Embryonic facial prominence (tissue), 1 donor: ENCODE results near the gene CLASP2.
"Not testable (repeated sequence)": the region's sequence is repeated elsewhere in the genome, so short reads cannot be mapped to it uniquely, and the experiment has no call there.

ENCODE experiments used
- DNase-seq: peaks from one replicate; pipeline ENCODE4 v3.0.0-alpha.2; 2016; ENCODE audit errors: extremely low spot score

CLASP2 gene

GRCh38 chr3:33543601-33544000 lies 174.5 kb downstream of the CLASP2 start:
- no peak for DNase-seq

- no peak for DNase-seq
Measured at GRCh38 chr3:33541918-33542317, 176.1 kb downstream of the CLASP2 start.

GRCh38 chr3:33538678-33539339 lies 179.2 kb downstream of the CLASP2 start:
- DNase-seq: no peak

- no peak for DNase-seq
Measured at GRCh38 chr3:33537133-33537532, 180.9 kb downstream of the CLASP2 start.

- no peak for DNase-seq
Measured at GRCh38 chr3:33526787-33527186, 191.3 kb downstream of the CLASP2 start.

GRCh38 chr3:33525232-33525631 lies 192.8 kb downstream of the CLASP2 start:
- DNase-seq: no peak

GRCh38 chr3:33523093-33523667 lies 194.9 kb downstream of the CLASP2 start:
- no peak for DNase-seq

GRCh38 chr3:33521736-33522135 lies 196.3 kb downstream of the CLASP2 start:
- no peak for DNase-seq

- no peak for DNase-seq
Measured at GRCh38 chr3:33513262-33513863, 204.7 kb downstream of the CLASP2 start.

GRCh38 chr3:33505027-33505426 lies 213.0 kb downstream of the CLASP2 start:
- no peak for DNase-seq

- DNase-seq: no peak
Measured at GRCh38 chr3:33496449-33496848, 221.6 kb downstream of the CLASP2 start.

- no peak for DNase-seq
Measured at GRCh38 chr3:33491721-33492120, 226.3 kb downstream of the CLASP2 start.

GRCh38 chr3:33490641-33491241 lies 227.3 kb downstream of the CLASP2 start:
- DNase-seq: no peak

GRCh38 chr3:33488683-33489082 lies 229.4 kb downstream of the CLASP2 start:
- no peak for DNase-seq

- DNase-seq: no peak
Measured at GRCh38 chr3:33488246-33488645, 229.8 kb downstream of the CLASP2 start.

GRCh38 chr3:33482111-33482521 lies 235.9 kb downstream of the CLASP2 start:
- no peak for DNase-seq

- no peak for DNase-seq
Measured at GRCh38 chr3:33474896-33475295, 243.2 kb downstream of the CLASP2 start.

GRCh38 chr3:33473813-33474212 lies 244.2 kb downstream of the CLASP2 start:
- no peak for DNase-seq

GRCh38 chr3:33467786-33468185 lies 250.3 kb downstream of the CLASP2 start:
- no peak for DNase-seq

GRCh38 chr3:33461097-33461496 lies 257.0 kb downstream of the CLASP2 start:
- DNase-seq: no peak

- not testable (repeated sequence) for DNase-seq
Measured at GRCh38 chr3:33459577-33459976, 258.5 kb downstream of the CLASP2 start.

- no peak for DNase-seq
Measured at GRCh38 chr3:33458446-33458845, 259.6 kb downstream of the CLASP2 start.

- DNase-seq: no peak
Measured at GRCh38 chr3:33456756-33457155, 261.3 kb downstream of the CLASP2 start.
